Middle frontal gyrus (tissue), 1 donor: ENCODE results near the gene TMCC1.
A peak's percentile ranks its signal among the peaks of the same experiment; 100 is the strongest.
"Not testable (repeated sequence)": the region's sequence is repeated elsewhere in the genome, so short reads cannot be mapped to it uniquely, and the experiment has no call there.

Experiments
- DNase-seq: peaks from one replicate; pipeline ENCODE4 v3.0.0-alpha.2; 2015; ENCODE audit warnings: low spot score; ENCODE audit errors: extremely low spot score

Gene TMCC1

DNA sequence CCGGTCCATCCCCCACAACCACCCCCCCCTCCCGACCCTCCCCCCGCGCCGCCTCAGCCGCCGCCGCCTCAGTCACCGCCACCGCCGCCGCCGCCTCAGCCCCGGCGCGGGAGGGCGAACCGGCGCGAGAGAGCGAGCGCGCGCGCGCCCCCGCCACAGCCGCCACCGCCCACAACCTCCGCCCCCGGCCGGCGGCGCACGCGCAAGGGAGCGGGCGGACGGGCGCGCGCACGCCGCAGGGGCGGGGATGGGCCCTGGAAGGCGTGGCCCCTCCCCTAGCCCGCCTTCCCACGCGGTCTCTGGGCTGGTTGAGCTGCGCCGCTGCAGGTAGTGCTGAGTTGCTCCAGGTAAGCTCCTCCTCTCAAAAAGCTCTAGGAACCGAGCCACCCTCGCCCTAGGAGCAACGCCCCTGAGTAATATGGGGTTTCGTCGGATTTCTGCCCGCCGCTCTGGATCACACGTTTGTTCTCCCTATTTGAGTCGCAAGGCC, at the start of gene TMCC1:
Gene TMCC1, minus strand, starts transcription at position 131 of the 490 bp plus-strand sequence.
- DNase-seq: peak; percentile 73

DNA sequence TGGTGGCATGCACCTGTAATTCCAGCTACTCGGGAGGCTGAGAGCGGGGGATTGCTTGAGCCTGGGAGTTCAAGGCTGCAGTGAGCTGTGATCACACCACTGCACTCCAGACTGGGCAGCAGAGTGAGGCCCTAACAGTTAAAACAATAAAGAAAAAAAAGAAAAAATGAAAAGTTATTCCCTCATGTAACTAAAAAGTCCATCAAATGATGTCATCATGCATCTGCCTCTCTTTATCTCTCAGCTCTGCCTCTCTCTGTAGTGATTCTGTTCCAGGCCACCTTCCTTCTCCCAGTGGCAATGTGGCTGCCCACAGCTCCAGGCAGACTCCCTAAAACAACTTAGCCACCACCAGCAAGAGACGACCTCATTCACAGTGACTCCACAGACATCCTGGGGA, 49.5 kb upstream of the TMCC1 start:
- no peak for DNase-seq

- peak; percentile 53 for DNase-seq
Measured at GRCh38 chr3:129942296-129942695, 48.8 kb upstream of the TMCC1 start.

DNA sequence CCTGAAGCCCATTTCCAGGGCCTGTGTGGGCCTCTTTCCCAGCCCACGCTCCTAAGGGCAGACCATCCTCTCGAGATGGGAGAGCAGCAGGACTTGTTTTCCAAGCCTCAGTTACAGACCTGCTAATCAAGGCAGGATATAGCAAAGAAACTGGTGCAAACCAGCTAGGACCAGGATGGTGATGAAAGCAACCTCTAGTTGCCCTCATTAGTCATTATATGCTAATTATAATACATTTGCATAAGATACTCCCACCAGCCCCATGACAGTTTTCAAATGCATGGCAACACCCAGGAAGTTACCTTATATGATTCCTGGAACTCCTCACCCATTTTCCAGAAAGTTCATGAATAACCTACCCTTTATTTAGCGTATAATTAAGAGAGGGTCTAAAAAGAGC, 46.6 kb upstream of the TMCC1 start:
- no peak for DNase-seq

DNA sequence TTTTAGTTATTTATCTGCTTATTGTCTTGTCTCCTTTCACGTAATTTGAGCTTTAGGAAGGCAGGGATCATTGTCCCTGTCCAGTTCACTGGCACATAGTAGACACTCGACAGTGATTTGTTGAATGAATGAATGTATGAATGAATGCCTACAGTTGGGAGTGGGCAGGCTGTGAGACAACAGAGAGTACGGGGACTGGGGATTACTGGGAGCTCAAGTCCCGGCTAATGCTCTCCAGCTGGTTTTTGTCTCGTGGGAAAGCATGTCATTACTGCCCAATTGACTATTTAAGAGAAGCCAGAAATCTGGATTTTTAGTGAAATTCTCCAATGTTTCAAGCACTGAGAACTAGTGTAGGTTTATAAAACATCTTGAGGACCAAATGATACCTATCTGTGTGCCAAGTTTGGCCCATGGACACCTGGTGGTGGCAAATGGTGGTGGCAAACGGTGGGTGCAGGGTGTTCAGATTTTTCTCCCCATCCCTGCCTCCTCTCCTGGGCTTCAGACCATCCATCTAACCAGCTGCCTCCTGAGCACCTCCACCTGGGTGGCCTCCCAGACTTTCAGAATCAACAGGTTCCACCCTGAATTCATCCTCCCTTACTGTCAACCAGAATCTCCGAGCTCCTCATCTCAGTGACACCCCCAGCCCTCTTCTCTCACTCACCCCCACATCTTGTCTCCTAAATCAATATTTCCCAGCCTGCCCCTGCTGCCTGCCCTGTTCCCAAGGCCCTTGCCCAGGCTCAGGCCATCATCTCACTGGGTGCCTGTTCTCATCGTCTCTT, 44.8 kb upstream of the TMCC1 start:
- no peak for DNase-seq

- no peak for DNase-seq
Measured at GRCh38 chr3:129937717-129938116, 44.2 kb upstream of the TMCC1 start.

DNA sequence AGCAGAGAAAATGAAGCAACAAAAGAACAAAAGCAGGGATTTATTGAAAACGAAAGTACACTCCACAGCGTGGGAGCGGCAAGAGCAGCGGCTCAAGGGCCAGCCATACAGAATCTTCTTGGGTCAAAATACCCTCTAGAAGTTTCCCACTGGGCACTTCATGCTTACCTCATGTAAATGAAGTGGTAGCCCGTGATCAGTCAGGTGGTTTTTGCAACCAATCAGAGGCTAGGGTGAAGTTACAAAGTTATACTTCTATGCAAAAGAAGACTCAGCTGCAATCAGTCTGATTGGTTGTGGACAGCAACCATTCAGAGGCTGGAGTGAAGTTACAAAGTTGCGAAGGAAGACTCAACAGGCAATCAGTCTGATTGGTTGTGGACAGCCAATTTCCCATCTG, 43.2 kb upstream of the TMCC1 start:
- DNase-seq: peak; percentile 11

- no peak for DNase-seq
Measured at GRCh38 chr3:129934234-129935123, 41.0 kb upstream of the TMCC1 start.

- DNase-seq: no peak
Measured at GRCh38 chr3:129933471-129933870, 40.0 kb upstream of the TMCC1 start.

DNA sequence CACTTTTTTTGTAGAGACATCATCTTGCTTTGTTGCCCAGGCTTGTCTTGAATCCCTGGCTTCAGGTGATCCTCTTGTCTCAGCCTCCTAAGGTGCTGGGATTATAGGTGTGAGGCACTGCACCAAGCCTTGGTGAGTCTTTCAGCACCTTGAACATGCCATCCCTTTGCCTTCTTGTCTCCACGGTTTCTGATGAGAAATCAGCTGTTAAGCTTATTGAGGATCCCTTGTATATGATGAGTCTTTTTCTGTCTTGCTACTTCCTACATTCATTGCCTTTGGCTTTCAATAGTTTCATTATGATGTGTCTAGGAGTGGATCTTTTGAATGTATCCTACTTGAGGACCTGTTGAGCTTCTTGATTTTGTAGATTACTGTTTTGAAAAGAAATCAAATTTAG, 35.9 kb upstream of the TMCC1 start:
- DNase-seq: no peak

- DNase-seq: no peak
Measured at GRCh38 chr3:129927072-129927471, 33.6 kb upstream of the TMCC1 start.

- DNase-seq: no peak
Measured at GRCh38 chr3:129919806-129920205, 26.3 kb upstream of the TMCC1 start.

DNA sequence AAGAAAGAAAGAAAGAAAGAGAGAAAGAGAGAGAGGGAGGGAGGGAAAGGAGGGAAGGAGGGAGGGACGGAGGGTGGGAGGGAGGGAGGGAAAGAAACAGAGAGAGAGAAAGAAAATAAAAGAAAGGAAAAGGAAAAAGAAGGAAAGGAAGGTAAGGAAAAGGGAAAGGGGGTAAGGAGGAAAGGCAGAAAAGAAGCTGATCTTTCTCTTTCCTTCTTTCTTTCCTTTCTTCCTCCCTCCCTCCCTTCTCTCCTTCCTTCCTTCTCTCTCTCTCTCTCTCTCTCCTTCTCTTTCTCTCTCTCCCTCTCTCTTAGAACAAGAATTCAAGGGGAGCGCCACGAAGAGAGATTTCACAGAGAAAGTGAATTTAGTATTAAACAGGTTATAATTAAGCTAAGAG, 25.8 kb upstream of the TMCC1 start:
- no peak for DNase-seq

DNA sequence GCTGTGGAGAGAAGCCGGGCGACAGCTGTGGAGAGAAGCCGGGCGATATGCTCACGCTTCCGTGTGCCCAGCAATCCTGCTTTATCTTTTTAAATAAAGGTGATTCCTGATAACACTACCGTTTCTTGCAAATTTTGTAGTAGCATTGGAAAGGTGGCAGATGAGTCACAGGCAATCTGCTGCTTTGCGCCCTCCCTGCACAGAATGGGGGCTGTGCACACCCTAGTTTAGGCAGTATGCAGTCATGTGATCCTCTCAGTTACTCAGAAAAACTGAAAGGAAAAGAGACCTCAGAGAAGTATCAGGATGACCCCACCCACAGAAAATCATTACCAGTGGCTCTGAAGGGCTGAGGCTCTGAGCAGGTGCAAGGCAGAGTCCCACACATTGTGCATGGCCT, 24.9 kb upstream of the TMCC1 start:
- no peak for DNase-seq

GRCh38 chr3:129917423-129918007, 24.0 kb upstream of the TMCC1 start:
- no peak for DNase-seq

- peak; percentile 24 for DNase-seq
Measured at GRCh38 chr3:129913618-129914017, 20.1 kb upstream of the TMCC1 start.

- DNase-seq: no peak
Measured at GRCh38 chr3:129911261-129911861, 17.9 kb upstream of the TMCC1 start.

DNA sequence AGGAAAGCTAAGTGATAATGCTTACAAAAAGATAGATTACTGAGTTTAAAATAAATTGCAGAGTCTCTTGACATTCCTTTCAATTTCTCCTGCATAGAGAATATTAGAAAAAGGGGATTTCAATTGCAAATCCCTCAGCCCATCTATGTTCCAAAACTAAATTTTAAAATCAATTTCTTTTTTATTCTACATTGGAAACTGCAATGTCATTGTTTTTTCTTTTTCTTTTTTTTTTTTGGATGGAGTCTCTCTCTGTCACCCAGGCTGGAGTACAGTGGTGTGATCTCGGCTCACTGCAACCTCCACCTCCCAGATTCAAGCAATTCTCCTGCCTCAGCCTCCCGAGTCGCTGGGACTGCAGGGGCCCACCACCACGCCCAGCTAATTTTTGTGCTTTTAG, 15.7 kb upstream of the TMCC1 start:
- DNase-seq: not testable (repeated sequence)

DNA sequence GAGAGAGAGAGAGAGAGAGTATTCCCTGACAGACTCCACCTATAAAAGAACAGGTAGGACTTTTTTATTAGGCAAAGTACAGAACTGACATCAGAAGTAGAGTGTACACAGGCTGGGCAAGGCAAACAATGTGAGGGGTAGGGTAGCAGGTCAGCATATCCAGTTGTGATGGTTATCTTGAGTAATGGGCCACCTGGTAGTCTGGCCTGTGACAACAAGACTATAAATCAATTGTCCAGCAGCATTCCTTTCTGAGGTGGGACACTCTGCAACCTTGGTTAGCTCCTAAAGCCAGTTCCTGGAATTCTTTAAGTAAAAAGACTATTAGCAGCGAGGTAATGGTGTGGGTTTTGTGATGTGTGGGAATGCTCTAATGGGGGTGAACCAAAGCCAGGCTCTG, 14.9 kb upstream of the TMCC1 start:
- no peak for DNase-seq

GRCh38 chr3:129901272-129901671, 7.8 kb upstream of the TMCC1 start:
- not testable (repeated sequence) for DNase-seq

GRCh38 chr3:129897026-129897425, 3.5 kb upstream of the TMCC1 start:
- no peak for DNase-seq
